ENCODE measurements around the gene KCNJ6.
"Not testable (repeated sequence)": the region's sequence is repeated elsewhere in the genome, so short reads cannot be mapped to it uniquely, and the experiment has no call there.

KCNJ6 gene

GRCh38 chr21:37769656-37770055, 146.6 kb downstream of the KCNJ6 start:
- no peak for DNase-seq (ENCODE audit: low spot score)

GRCh38 chr21:37767984-37768383, 148.3 kb downstream of the KCNJ6 start:
- DNase-seq (ENCODE audit: low spot score): no peak

- no peak for DNase-seq (ENCODE audit: low spot score)
Measured at GRCh38 chr21:37766129-37766528, 150.1 kb downstream of the KCNJ6 start.

GRCh38 chr21:37765221-37765900, 150.9 kb downstream of the KCNJ6 start:
- no peak for DNase-seq (ENCODE audit: low spot score)

GRCh38 chr21:37764691-37765090, 151.6 kb downstream of the KCNJ6 start:
- DNase-seq (ENCODE audit: low spot score): no peak

- DNase-seq (ENCODE audit: low spot score): no peak
Measured at GRCh38 chr21:37763298-37763697, 153.0 kb downstream of the KCNJ6 start.

- no peak for DNase-seq (ENCODE audit: low spot score)
Measured at GRCh38 chr21:37762606-37763005, 153.7 kb downstream of the KCNJ6 start.

GRCh38 chr21:37761406-37761805, 154.9 kb downstream of the KCNJ6 start:
- DNase-seq (ENCODE audit: low spot score): not testable (repeated sequence)

GRCh38 chr21:37759777-37760176, 156.5 kb downstream of the KCNJ6 start:
- DNase-seq (ENCODE audit: low spot score): no peak

- peak; percentile 80 for DNase-seq (ENCODE audit: low spot score)
Measured at GRCh38 chr21:37758982-37759381, 157.3 kb downstream of the KCNJ6 start.

- no peak for DNase-seq (ENCODE audit: low spot score)
Measured at GRCh38 chr21:37757606-37758376, 158.5 kb downstream of the KCNJ6 start.

GRCh38 chr21:37753122-37753599, 163.1 kb downstream of the KCNJ6 start:
- no peak for DNase-seq (ENCODE audit: low spot score)

GRCh38 chr21:37751268-37751975, 164.8 kb downstream of the KCNJ6 start:
- peak; percentile 32 for DNase-seq (ENCODE audit: low spot score)

GRCh38 chr21:37749132-37749531, 167.1 kb downstream of the KCNJ6 start:
- DNase-seq (ENCODE audit: low spot score): no peak

GRCh38 chr21:37748351-37748750, 167.9 kb downstream of the KCNJ6 start:
- no peak for DNase-seq (ENCODE audit: low spot score)

GRCh38 chr21:37746849-37747248, 169.4 kb downstream of the KCNJ6 start:
- DNase-seq (ENCODE audit: low spot score): no peak

GRCh38 chr21:37744551-37744950, 171.7 kb downstream of the KCNJ6 start:
- no peak for DNase-seq (ENCODE audit: low spot score)

GRCh38 chr21:37742532-37742931, 173.7 kb downstream of the KCNJ6 start:
- peak; percentile 56 for DNase-seq (ENCODE audit: low spot score)

GRCh38 chr21:37742115-37742514, 174.1 kb downstream of the KCNJ6 start:
- no peak for DNase-seq (ENCODE audit: low spot score)

GRCh38 chr21:37737996-37738395, 178.3 kb downstream of the KCNJ6 start:
- no peak for DNase-seq (ENCODE audit: low spot score)

GRCh38 chr21:37737507-37737906, 178.8 kb downstream of the KCNJ6 start:
- DNase-seq (ENCODE audit: low spot score): peak; percentile 29

GRCh38 chr21:37734846-37735245, 181.4 kb downstream of the KCNJ6 start:
- DNase-seq (ENCODE audit: low spot score): no peak

- DNase-seq (ENCODE audit: low spot score): no peak
Measured at GRCh38 chr21:37732927-37733326, 183.3 kb downstream of the KCNJ6 start.
